ENCODE data around the gene FBXW4. TPM values are rescaled to one million over a fixed set of nuclear protein-coding genes. Genes with fewer than 3 reads are reported as not detected.

Gene FBXW4
- polyA plus RNA-seq, 6 donors from 2014 or later, result 0.50 to 13.8 (median 7.1) TPM

Other genes starting within 250 kb of the FBXW4 start
- 10 to 100 TPM in 5 of 6 donors, under 1 TPM in 1; 0.98 to 16.2 (median 11.8) TPM for gene POLL, start 106.9 kb downstream of the FBXW4 start, polyA plus RNA-seq (ENCODE audit: low read depth in 6 of 6)
- 1 to 10 TPM in 3 of 6 donors, under 1 TPM in 2, not detected in 1; 0.37 to 2.8 (median 1.2) TPM for gene DPCD, start 106.8 kb downstream of the FBXW4 start, polyA plus RNA-seq (ENCODE audit: low read depth in 6 of 6)
- not detected for gene FGF8, start 80.9 kb upstream of the FBXW4 start, polyA plus RNA-seq (ENCODE audit: low read depth in 6 of 6)
- gene NPM3, start 88.3 kb upstream of the FBXW4 start, polyA plus RNA-seq (ENCODE audit: low read depth in 6 of 6), result 1 to 10 TPM; 2.0 to 5.4 (median 4.2) TPM
- gene OGA, start 123.3 kb upstream of the FBXW4 start, polyA plus RNA-seq (ENCODE audit: low read depth in 6 of 6), result 10 to 100 TPM; 36.1 to 77.5 (median 61.2) TPM
- 10 to 100 TPM; 12.9 to 56.1 (median 32.8) TPM for gene KCNIP2, start 148.6 kb upstream of the FBXW4 start, polyA plus RNA-seq (ENCODE audit: low read depth in 6 of 6)